Keratinocyte (primary cell): ENCODE data around the gene PECR.
A peak's percentile ranks its signal among the peaks of the same experiment; 100 is the strongest.

Experiments used
- CTCF ChIP-seq, 3 experiments: IDR thresholded peaks in 1 of 3; conservative IDR thresholded peaks in 1 of 3; optimal IDR thresholded peaks in 1 of 3; 2 replicates in 2 of 3; 3 replicates in 1 of 3; pipeline versions ENCODE3 to v1.5.1; 2011; ENCODE audit warnings: low read length in 3 of 3, mild to moderate bottlenecking in 3 of 3, moderate library complexity in 2 of 3, control low read depth in 1 of 3, inconsistent platforms in 1 of 3; ENCODE audit not compliant: insufficient read depth in 2 of 3; ENCODE audit errors: extremely low read depth in 1 of 3
- EZH2 ChIP-seq: IDR thresholded peaks from one replicate; pipeline ENCODE4 v1.6.1; 2012; ENCODE audit warnings: inconsistent platforms, mild to moderate bottlenecking, low read length, moderate library complexity

- TF ChIP-seq CTCF (optimal IDR thresholded peaks at IDR 0.05 in 1 of 3, IDR thresholded peaks at IDR 0.05 in 1 of 3, conservative IDR thresholded peaks at IDR 0.05 in 1 of 3; ENCODE audit: extremely low read depth in 1 of 3, insufficient read depth in 2 of 3, low read length in 3 of 3) (peak in 1 of 3 experiments; percentile 6), EZH2 (no peak)
These were observed 73.2 kb downstream of the PECR start for GRCh38 chr2:216008387-216008786.
